Esophagus squamous epithelium (tissue), 5 donors: Measurements from ENCODE around the gene SERTAD1. TPM values are rescaled to one million over a fixed set of nuclear protein-coding genes. Genes with fewer than 3 reads are reported as not detected.

Experiments
- DNase-seq: peaks from one replicate; lab custom pipeline; 2025; lab: John Stamatoyannopoulos, UW
- H3K27ac ChIP-seq, 4 donors: fragments of 200-600 bp; sonication (generic); one replicate each; pipeline ENCODE4 v1.5.1; 2016 to 2019; ENCODE audit warnings: mild to moderate bottlenecking in 1 of 4
- H3K27me3 ChIP-seq, 4 donors: fragments of 200-600 bp; sonication (generic); 1 replicate in 3 of 4; 2 replicates in 1 of 4; pipeline versions ENCODE4 v1.5.1 to v1.6.0; 2017 to 2021; ENCODE audit warnings: antibody characterized with exemption in 1 of 4
- H3K36me3 ChIP-seq, 3 donors: fragments of 200-600 bp; sonication (generic); one replicate each; pipeline ENCODE4 v1.5.1; 2016 to 2019
- H3K4me1 ChIP-seq, 3 donors: fragments of 200-600 bp; sonication (generic); one replicate each; pipeline ENCODE4 v1.5.1; 2017 to 2019
- H3K4me3 ChIP-seq, 4 donors: fragments of 200-600 bp; sonication (generic); 1 replicate in 3 of 4; 2 replicates in 1 of 4; pipeline ENCODE4 v1.5.1; 2016 to 2019; ENCODE audit warnings: mild to moderate bottlenecking in 2 of 4, moderate library complexity in 1 of 4
- H3K9me3 ChIP-seq, 3 donors: fragments of 200-600 bp; sonication (generic); one replicate each; pipeline ENCODE4 v1.5.1; 2016 to 2019
- POLR2A ChIP-seq, 4 donors: fragments of 450-650 bp; IDR thresholded peaks; one replicate each; pipeline ENCODE4 v1.6.1; 2017; ENCODE audit warnings: antibody characterized with exemption in 4 of 4, mild to moderate bottlenecking in 4 of 4, moderate library complexity in 3 of 4
- WGBS, 2 donors: methylation state at CpG; one replicate each; pipeline ENCODE4 v1.1.5; 2018; 5-methylcytosine and 5-hydroxymethylcytosine counted together
- intact Hi-C: fragments of 100-400 bp; cut with DNase I; formaldehyde crosslinking; loops from one replicate; pipeline ENCODE4 v1.15.0; 2022
- total RNA-seq, 4 donors: library from RNA; depleted of rRNA; stranded (reverse); fragments of >200 nt; gene quantifications; one replicate each; pipeline ENCODE4 v1.1.0, GENCODE V29; 2016
- TF ChIP-seq, protein P1 (sequence below), 6 experiments: fragments of 450-650 bp in 4 of 6; fragments of 200-600 bp in 2 of 6; sonication (generic) in 2 of 6; IDR thresholded peaks; one replicate each; pipeline ENCODE4 v1.5.1; 2016 to 2019; ENCODE audit warnings: antibody characterized with exemption in 6 of 6, mild to moderate bottlenecking in 4 of 6, moderate library complexity in 4 of 6
- donor health status: DM: yes; HTN: yes; CAD: no.

Gene SERTAD1
- total RNA-seq, 4 donors from 2014 or later, result 10.2 to 24.9 (median 16.2) TPM

DNA sequence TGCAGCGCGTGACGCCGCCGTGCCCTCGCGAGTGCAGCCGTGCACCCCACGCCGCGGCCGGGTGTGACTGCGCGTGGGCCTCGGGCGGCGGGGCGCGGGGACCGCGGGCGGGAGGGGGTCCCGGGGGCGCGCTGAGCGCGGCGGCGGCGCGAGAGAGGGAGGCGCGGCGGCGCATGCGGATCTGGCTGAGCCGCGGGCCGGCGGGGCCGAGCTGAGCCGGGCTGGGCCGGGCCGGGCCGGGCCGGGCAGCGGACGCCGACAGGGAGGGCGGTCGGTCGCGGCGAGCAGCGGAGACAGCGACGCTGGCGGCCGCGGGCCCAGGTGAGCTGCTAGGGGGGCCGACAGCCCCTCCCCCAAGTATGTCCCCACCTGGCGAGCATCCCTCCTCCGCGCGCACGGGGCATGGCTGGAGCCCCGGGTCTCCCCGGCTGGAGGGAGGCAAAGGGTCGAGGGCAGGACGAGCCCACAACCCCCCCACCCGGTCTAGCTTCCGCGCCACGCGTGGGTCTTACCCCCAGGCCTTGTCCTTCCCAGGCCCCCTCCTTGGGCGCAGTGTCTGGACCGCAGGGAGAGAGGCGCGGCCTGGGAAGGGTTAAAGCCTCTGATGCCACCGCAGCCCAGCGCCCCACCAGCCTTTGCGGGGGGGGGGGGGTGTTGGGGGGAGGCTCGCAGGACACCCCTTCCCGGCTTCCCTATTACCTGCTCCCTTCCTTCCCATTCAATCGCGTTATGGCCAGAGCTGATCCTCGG lies 41.4 kb upstream of the SERTAD1 start, which contains the start of gene SPTBN4:
TSS of gene SPTBN4 (plus strand) at position 17 of the 750 bp plus-strand sequence. CDS start 5,621 bp downstream, outside the sequence.
- H3K4me3 ChIP-seq, result peak within 1 kb of the TSS; percentile 52 to 95 (median 75)
- WGBS, 2 donors, result 0% methylated on average over 1 of the region's 87 CpGs; no CpG with 5 or more reads in 1 of the 2 donors
- intact Hi-C loops, result loop anchor here (10.0 kb wide), 1 partner anchor 128 kb away; no protein-coding TSS in a partner anchor
- H3K36me3 ChIP-seq, result no peaks in the 10 kb centered on the region
- H3K4me1 ChIP-seq, result peaks cover 29 to 51% (median 29%) of the 10 kb centered on the region in 3 donors
- H3K27ac ChIP-seq, result peak within 1 kb of the TSS; percentile 93 to 100 (median 96)
- no peaks in the 10 kb centered on the region for H3K9me3 ChIP-seq
- peaks cover 0 to 7% (median 0%) of the 10 kb centered on the region in 4 donors for H3K27me3 ChIP-seq
- TF ChIP-seq, protein P1, sequence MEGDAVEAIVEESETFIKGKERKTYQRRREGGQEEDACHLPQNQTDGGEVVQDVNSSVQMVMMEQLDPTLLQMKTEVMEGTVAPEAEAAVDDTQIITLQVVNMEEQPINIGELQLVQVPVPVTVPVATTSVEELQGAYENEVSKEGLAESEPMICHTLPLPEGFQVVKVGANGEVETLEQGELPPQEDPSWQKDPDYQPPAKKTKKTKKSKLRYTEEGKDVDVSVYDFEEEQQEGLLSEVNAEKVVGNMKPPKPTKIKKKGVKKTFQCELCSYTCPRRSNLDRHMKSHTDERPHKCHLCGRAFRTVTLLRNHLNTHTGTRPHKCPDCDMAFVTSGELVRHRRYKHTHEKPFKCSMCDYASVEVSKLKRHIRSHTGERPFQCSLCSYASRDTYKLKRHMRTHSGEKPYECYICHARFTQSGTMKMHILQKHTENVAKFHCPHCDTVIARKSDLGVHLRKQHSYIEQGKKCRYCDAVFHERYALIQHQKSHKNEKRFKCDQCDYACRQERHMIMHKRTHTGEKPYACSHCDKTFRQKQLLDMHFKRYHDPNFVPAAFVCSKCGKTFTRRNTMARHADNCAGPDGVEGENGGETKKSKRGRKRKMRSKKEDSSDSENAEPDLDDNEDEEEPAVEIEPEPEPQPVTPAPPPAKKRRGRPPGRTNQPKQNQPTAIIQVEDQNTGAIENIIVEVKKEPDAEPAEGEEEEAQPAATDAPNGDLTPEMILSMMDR (IDR thresholded peaks at IDR 0.05), result no peak
- no peak for TF ChIP-seq POLR2A (IDR thresholded peaks at IDR 0.05)
- no peak for DNase-seq

DNA sequence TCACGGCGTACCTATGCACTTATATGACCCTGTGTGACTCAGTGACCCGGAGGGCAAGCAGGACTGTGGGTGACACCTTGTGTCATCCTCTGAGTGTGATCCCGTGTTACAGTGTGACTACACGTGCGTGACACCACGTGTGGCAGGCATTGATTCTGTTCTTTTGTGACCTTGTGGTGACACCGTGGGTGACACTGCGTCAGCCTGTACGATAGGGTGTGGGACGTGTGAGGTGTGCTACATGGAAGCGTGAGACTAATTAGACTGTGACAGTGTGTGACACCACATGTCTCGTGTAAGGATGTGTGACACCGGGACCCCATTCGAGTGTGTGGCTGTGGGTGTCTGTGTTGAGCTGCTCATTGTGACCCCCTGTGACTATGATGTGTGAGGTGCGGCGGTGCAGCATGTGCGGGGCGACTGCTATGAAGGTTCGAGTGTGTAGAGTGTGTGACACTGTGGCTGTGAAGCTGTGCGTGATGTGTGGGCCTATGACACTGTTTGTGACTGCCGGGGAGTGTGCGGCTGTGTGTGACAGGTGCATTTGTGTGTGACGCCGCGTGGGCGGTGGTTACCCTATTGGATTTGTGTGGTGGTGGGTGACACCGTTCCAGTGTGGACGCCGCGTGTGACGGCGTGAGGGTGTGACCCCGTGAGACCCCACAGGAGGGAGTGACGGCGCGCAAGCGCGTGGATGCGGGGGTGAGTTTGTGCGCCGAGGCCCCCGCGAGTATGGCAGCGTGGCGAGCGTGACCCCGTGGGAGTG lies 40.6 kb upstream of the SERTAD1 start:
- no peak for DNase-seq
- Histone ChIP-seq H3K9me3 (no peaks in the 10 kb centered on the region), H3K4me3 (peak overlapping the region; percentile 52 to 95 (median 75)), H3K27me3 (peaks cover 0 to 7% (median 0%) of the 10 kb centered on the region in 4 donors), H3K36me3 (no peaks in the 10 kb centered on the region), H3K4me1 (peaks cover 29 to 58% (median 29%) of the 10 kb centered on the region in 3 donors), H3K27ac (peak overlapping the region; percentile 93 to 100 (median 96))
- intact Hi-C loops, result loop anchor here (10.0 kb wide), 1 partner anchor 128 kb away; no protein-coding TSS in a partner anchor
- TF ChIP-seq, protein P1 (IDR thresholded peaks at IDR 0.05), result no peak
- TF ChIP-seq POLR2A (IDR thresholded peaks at IDR 0.05), result no peak
- WGBS, 2 donors, result 9 to 14% methylated on average over 16 to 37 of the region's 48 CpGs

DNA sequence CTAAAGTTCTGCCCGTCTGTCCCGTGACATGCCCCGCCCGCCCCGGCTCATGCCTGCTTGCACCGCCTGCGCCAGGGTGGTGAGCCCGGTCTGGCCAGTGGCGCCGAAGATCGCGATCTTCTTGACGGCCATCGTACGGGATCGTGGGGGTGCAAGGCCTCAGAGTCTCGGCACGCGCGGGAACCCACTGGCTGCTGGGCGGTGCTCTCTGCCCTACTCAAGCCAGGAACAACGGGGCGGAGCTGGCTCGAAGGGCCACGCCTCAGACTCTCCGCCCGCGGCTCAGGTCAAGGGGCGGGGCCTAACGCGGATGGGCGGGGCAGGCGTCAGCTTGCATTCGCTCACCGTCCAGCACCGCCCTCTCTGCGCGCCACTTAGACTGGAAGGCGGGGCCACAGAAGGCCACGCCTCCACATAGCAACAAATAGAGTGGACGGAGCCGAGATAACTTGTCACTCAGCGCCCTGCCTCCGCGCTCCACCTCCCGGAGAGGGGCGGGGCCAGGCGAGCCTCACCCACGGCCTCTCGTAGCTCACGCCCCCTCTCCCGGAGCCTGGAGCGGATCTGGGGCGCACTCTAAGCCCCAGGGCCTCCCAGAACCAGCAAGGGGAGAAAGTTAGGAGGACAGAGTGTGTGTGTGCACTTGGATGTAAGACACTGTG lies 39.9 kb upstream of the SERTAD1 start, which contains the start of gene BLVRB:
TSS of gene BLVRB (minus strand) at position 189 of the 662 bp plus-strand sequence. CDS start at position 132, 57 bp downstream.
- Histone ChIP-seq H3K9me3 (no peaks in the 10 kb centered on the region), H3K4me1 (peaks cover 29 to 63% (median 29%) of the 10 kb centered on the region in 3 donors), H3K27me3 (peaks cover 0 to 7% (median 0%) of the 10 kb centered on the region in 4 donors), H3K27ac (peak within 1 kb of the TSS; percentile 93 to 100 (median 96)), H3K36me3 (no peaks in the 10 kb centered on the region), H3K4me3 (peak within 1 kb of the TSS; percentile 52 to 95 (median 75))
- TF ChIP-seq, protein P1 (IDR thresholded peaks at IDR 0.05), result peak in 1 of 6 experiments; percentile 5
- peak in 3 of 4 donors; percentile 77 to 94 (median 82) for TF ChIP-seq POLR2A (IDR thresholded peaks at IDR 0.05)
- intact Hi-C loops, result loop anchor here (10.0 kb wide), 1 partner anchor 129 kb away; no protein-coding TSS in a partner anchor
- whole genome bisulfite sequencing, 2 donors, result no CpG with 5 or more reads among the region's 54 CpGs
- DNase-seq, result peak; percentile 90

DNA sequence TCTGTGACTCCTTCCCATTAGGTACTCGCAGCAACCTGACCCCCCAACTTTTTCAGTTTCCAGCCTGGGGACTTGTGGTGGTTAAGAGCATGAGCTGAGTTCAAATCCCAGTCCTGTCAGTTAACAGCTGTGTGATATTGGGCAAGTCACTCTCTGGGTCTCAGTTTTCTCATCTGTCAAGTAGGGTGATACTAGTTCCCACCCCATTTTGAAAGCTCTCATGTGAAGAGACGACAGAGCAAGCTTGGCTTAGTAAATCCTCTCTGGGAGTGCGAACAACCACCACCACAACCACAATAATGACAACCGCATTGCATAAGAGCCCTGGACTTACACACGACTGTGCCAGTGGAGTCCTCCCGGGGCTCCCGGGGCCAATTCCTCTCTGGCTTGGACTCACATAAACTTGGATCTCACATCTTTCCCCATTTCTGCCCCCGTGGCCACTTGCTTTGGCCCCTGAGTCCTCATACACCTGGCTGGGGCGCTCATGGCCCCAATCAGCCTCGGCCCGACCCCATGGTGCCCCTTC lies 39.3 kb upstream of the SERTAD1 start:
- Histone ChIP-seq H3K9me3 (no peaks in the 10 kb centered on the region), H3K27ac (peak overlapping the region; percentile 93 to 100 (median 96)), H3K27me3 (peaks cover 0 to 7% (median 0%) of the 10 kb centered on the region in 4 donors), H3K4me1 (peaks cover 29 to 63% (median 29%) of the 10 kb centered on the region in 3 donors), H3K36me3 (no peaks in the 10 kb centered on the region), H3K4me3 (peak overlapping the region; percentile 52 to 95 (median 75))
- no peak for DNase-seq
- intact Hi-C loops, result loop anchor here (10.0 kb wide), 1 partner anchor 130 kb away; no protein-coding TSS in a partner anchor
- TF ChIP-seq, protein P1 (IDR thresholded peaks at IDR 0.05), result no peak
- no peak for TF ChIP-seq POLR2A (IDR thresholded peaks at IDR 0.05)
- WGBS, 2 donors, result 8 to 13% methylated on average over 7 to 8 of the region's 11 CpGs
